ENCODE measurements around the gene MYCBP2. TPM values are rescaled to one million over a fixed set of nuclear protein-coding genes. Genes with fewer than 3 reads are reported as not detected.
"Not testable (repeated sequence)": the region's sequence is repeated elsewhere in the genome, so short reads cannot be mapped to it uniquely, and the experiment has no call there.

Gene MYCBP2
- total and polyA plus RNA-seq, 4 donors, result 23.2 to 130 (median 57.9) TPM

DNA sequence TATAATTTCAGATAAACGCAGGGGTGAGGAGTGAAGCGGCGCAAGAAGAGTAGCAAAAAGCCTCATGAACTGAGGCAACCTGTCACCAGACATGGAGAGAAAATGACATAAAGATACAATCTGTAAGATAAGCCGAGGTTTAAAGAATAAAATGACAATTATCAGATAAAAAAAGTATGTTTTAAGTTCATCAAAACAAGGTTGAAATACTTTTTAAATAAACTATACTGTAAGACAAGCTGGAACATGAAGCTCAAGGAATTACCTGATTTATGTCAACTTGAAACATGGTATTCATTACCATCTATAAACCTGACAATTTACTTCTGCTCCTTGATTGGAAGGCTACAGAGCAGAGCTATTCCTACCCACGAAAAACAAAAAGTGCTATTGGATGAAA lies 61.6 kb downstream of the MYCBP2 start:
- ATAC-seq (ENCODE audit: insufficient read depth, low FRiP score) (no peak), DNase-seq (no peak)
- 94% methylated on average over 5 of the region's 5 CpGs for WGBS, 2 donors
- Histone ChIP-seq H3K4me3 (no peak overlapping the region), H3K27ac (ENCODE audit: low read depth in 1 of 2, low read length in 1 of 2) (no peak overlapping the region), H3K36me3 (ENCODE audit: control insufficient read depth in 4 of 4, insufficient read depth in 4 of 4, low read length in 4 of 4) (peaks cover 4 to 23% (median 16%) of the 10 kb centered on the region in 4 donors), H3K9ac (ENCODE audit: insufficient read depth in 1 of 2, low read length in 2 of 2) (no peak overlapping the region), H3K4me1 (ENCODE audit: control insufficient read depth in 5 of 5, insufficient read depth in 5 of 5, low read length in 5 of 5) (no peaks in the 10 kb centered on the region), H3K27me3 (ENCODE audit: control insufficient read depth in 3 of 3, insufficient read depth in 3 of 3, low read length in 2 of 3) (no peaks in the 10 kb centered on the region), H3K9me3 (ENCODE audit: control insufficient read depth in 4 of 4, insufficient read depth in 3 of 4, low read length in 3 of 4) (no peaks in the 10 kb centered on the region)
- TF ChIP-seq, protein P1, sequence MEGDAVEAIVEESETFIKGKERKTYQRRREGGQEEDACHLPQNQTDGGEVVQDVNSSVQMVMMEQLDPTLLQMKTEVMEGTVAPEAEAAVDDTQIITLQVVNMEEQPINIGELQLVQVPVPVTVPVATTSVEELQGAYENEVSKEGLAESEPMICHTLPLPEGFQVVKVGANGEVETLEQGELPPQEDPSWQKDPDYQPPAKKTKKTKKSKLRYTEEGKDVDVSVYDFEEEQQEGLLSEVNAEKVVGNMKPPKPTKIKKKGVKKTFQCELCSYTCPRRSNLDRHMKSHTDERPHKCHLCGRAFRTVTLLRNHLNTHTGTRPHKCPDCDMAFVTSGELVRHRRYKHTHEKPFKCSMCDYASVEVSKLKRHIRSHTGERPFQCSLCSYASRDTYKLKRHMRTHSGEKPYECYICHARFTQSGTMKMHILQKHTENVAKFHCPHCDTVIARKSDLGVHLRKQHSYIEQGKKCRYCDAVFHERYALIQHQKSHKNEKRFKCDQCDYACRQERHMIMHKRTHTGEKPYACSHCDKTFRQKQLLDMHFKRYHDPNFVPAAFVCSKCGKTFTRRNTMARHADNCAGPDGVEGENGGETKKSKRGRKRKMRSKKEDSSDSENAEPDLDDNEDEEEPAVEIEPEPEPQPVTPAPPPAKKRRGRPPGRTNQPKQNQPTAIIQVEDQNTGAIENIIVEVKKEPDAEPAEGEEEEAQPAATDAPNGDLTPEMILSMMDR (IDR thresholded peaks at IDR 0.05; ENCODE audit: control extremely low read depth, extremely low read depth), result no peak

DNA sequence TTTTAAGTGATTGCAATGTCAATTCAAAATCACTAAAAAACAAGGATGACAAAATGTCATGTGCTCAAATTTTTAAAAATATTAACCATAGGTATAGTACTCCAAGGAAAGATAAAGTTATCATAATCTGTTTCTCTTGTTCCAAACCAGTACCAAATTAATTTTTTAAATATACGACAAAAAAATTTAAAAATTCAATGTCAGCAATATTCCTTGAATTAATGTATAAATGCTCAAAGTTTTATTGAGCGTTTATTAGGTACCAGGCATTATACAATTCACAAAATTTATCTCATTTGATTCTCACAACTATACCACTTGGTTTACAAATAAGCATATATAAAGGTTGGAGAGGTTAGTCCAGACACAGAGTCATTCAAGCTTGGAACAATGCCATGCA lies 64.7 kb downstream of the MYCBP2 start:
- no peaks in the 10 kb centered on the region for H3K4me1 ChIP-seq (ENCODE audit: control insufficient read depth in 5 of 5, insufficient read depth in 5 of 5, low read length in 5 of 5)
- 97 to 99% methylated on average over 2 of the region's 2 CpGs for WGBS, 2 donors
- TF ChIP-seq, protein P1 (IDR thresholded peaks at IDR 0.05; ENCODE audit: control extremely low read depth, extremely low read depth), result no peak
- peaks cover 1 to 29% (median 13%) of the 10 kb centered on the region in 4 donors for H3K36me3 ChIP-seq (ENCODE audit: control insufficient read depth in 4 of 4, insufficient read depth in 4 of 4, low read length in 4 of 4)
- no peak overlapping the region for H3K4me3 ChIP-seq
- no peak overlapping the region for H3K9ac ChIP-seq (ENCODE audit: insufficient read depth in 1 of 2, low read length in 2 of 2)
- H3K27ac ChIP-seq (ENCODE audit: low read depth in 1 of 2, low read length in 1 of 2), result no peak overlapping the region
- DNase-seq, result no peak
- H3K9me3 ChIP-seq (ENCODE audit: control insufficient read depth in 4 of 4, insufficient read depth in 3 of 4, low read length in 3 of 4), result no peaks in the 10 kb centered on the region
- H3K27me3 ChIP-seq (ENCODE audit: control insufficient read depth in 3 of 3, insufficient read depth in 3 of 3, low read length in 2 of 3), result no peaks in the 10 kb centered on the region
- no peak for ATAC-seq (ENCODE audit: insufficient read depth, low FRiP score)

DNA sequence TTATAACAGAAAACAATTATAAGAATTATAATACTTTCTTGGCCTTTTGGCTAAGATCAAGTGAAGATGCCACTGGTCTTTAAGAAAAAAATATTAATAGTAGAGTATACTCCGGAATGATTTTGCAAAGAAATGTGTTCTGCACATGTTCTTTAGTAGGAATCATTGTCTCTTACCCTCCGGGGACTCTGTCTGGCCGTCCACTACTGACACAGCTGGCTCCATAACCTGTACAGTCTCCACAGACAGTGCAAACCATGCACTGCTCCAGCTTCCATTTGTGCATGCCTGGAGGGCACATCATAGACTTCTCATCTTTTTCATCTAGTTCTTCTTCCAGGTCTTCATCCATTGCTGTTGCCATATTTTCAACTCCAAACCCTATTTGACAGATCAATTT lies 75.9 kb downstream of the MYCBP2 start:
- no peak overlapping the region for H3K4me3 ChIP-seq

DNA sequence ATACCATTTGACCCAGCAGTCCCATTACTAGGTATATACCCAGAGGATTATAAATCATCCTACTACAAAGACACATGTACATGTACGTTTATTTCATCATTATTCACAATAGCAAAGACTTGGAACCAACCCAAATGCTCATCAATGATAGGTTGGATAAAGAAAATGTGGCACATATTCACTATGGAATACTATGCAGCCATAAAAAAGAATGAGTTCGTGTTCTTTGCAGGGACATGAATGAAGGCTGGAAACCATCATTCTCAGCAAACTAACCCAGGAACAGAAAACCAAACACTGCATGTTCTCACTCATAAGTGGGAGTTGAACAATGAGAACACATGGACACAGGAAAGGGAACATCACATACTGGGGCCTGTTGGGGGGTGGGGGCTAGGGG lies 81.7 kb downstream of the MYCBP2 start:
- H3K9me3 ChIP-seq (ENCODE audit: control insufficient read depth in 4 of 4, insufficient read depth in 3 of 4, low read length in 3 of 4); H3K4me3 ChIP-seq; H3K27me3 ChIP-seq (ENCODE audit: control insufficient read depth in 3 of 3, insufficient read depth in 3 of 3, low read length in 2 of 3); DNase-seq; H3K9ac ChIP-seq (ENCODE audit: insufficient read depth in 1 of 2, low read length in 2 of 2); ATAC-seq (ENCODE audit: insufficient read depth, low FRiP score); H3K4me1 ChIP-seq (ENCODE audit: control insufficient read depth in 5 of 5, insufficient read depth in 5 of 5, low read length in 5 of 5); H3K27ac ChIP-seq (ENCODE audit: low read depth in 1 of 2, low read length in 1 of 2): not testable (repeated sequence)
- 92 to 95% methylated on average over 2 of the region's 2 CpGs for WGBS, 2 donors
- H3K36me3 ChIP-seq (ENCODE audit: control insufficient read depth in 4 of 4, insufficient read depth in 4 of 4, low read length in 4 of 4), result peaks cover 1 to 18% (median 11%) of the 10 kb centered on the region in 4 donors

More for the DNA sequence above, 75.9 kb downstream of the MYCBP2 start:
- Histone ChIP-seq H3K27me3 (ENCODE audit: control insufficient read depth in 3 of 3, insufficient read depth in 3 of 3, low read length in 2 of 3) (no peaks in the 10 kb centered on the region), H3K36me3 (ENCODE audit: control insufficient read depth in 4 of 4, insufficient read depth in 4 of 4, low read length in 4 of 4) (peaks cover 0 to 28% (median 10%) of the 10 kb centered on the region in 4 donors), H3K4me1 (ENCODE audit: control insufficient read depth in 5 of 5, insufficient read depth in 5 of 5, low read length in 5 of 5) (no peaks in the 10 kb centered on the region), H3K27ac (ENCODE audit: low read depth in 1 of 2, low read length in 1 of 2) (no peak overlapping the region), H3K9me3 (ENCODE audit: control insufficient read depth in 4 of 4, insufficient read depth in 3 of 4, low read length in 3 of 4) (no peaks in the 10 kb centered on the region), H3K9ac (ENCODE audit: insufficient read depth in 1 of 2, low read length in 2 of 2) (no peak overlapping the region)
- DNase-seq, result no peak
- 97 to 100% methylated on average over 3 of the region's 3 CpGs for WGBS, 2 donors
- no peak for ATAC-seq (ENCODE audit: insufficient read depth, low FRiP score)
- TF ChIP-seq, protein P1 (IDR thresholded peaks at IDR 0.05; ENCODE audit: control extremely low read depth, extremely low read depth), result no peak

Data from lung (tissue), 12 donors.